GM18499 (cell line): ENCODE results near the gene PPP1R2.
"Not testable (repeated sequence)": the region's sequence is repeated elsewhere in the genome, so short reads cannot be mapped to it uniquely, and the experiment has no call there.

Experiments used
- ATAC-seq: cut with Tn5 transposase; IDR thresholded peaks from one replicate; pipeline ENCODE4 v1.9.1; 2021; ENCODE audit warnings: moderate number of reproducible peaks; ENCODE audit not compliant: insufficient read depth, unreplicated experiment

The PPP1R2 gene

DNA sequence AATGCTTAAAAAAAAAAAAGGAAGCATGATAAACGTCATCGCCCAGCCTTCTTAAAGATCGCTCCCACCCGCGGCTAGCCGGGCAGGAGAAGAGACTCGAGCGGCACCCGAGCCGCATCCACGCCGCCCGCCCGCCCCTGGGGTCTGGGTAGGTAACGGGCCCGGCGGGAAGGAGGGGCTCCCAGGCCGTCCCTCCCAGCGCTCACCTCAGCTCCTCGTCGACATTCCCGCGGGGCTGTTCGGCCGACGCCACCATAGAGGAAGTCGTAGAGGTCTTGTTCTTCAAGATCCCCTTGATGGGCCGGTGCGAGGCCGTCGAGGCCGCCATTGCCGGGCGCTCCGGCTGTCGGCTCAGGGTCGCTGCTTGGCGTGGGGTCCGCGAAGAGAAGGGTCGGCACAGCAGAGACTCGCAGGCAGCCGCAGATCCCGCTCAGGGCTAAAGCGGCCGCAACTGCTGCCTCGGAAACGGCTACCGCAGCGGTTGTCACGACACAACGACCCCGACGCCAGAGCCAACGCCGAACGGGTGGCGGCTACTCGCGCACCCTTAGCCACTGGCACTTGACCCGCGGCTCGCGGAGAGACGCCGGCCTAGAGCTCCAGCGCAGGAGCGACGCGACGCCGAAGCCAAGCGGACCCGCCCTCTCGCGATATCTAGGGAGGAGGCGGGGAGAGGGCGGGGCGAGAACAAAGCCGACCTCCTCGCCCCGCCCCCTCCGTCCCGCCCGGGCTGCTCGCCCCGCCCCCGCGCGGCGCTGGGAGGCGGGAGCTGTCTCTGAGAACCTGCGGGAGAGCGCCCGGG, at the start of gene PPP1R2:
Gene PPP1R2, minus strand, starts transcription at position 628 of the 802 bp plus-strand sequence. Its CDS starts 300 bp downstream, at position 328.
- peak; percentile 37 for ATAC-seq

GRCh38 chr3:195591852-195592251, 48.7 kb upstream of the PPP1R2 start:
- no peak for ATAC-seq

- no peak for ATAC-seq
Measured at GRCh38 chr3:195591220-195591619, 48.1 kb upstream of the PPP1R2 start.

DNA sequence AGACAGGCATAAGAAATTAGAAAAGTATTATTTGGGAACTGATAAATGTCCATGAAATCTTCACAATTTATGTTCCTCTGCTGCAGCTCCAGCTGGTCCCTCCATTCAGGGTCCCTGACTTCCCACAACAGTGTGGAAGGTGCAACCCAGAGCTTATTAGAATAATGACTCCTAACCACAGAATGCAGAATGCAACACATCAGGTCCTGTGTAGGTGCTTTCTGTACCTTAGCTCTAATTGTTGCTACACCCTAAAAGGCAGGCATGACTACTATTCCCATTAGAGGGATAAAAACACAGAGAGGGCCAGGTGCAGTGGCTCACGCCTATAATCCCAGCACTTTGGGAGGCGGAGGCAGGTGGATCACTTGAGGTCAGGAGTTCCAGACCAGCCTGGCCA, 47.3 kb upstream of the PPP1R2 start:
- ATAC-seq: not testable (repeated sequence)

DNA sequence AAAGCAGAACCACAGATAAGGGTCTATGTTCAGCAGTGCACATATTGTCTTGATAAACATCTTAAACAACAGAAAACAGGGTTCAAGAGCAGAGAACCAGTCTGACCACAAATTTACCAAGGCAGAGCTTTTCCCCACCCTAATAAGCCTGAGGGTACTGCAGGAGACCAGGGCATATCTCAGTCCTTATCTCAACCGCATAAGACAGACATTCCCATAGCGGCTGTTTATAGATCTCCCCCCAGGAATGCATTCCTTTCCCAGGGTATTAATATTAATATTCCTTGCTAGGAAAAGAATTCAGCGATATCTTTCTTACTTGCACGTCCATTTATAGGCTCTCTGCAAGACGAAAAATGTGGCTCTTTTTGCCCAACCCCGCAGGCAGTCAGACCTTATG, 46.7 kb upstream of the PPP1R2 start:
- not testable (repeated sequence) for ATAC-seq

- ATAC-seq: no peak
Measured at GRCh38 chr3:195587824-195588223, 44.7 kb upstream of the PPP1R2 start.

GRCh38 chr3:195587406-195587805, 44.3 kb upstream of the PPP1R2 start:
- ATAC-seq: no peak

DNA sequence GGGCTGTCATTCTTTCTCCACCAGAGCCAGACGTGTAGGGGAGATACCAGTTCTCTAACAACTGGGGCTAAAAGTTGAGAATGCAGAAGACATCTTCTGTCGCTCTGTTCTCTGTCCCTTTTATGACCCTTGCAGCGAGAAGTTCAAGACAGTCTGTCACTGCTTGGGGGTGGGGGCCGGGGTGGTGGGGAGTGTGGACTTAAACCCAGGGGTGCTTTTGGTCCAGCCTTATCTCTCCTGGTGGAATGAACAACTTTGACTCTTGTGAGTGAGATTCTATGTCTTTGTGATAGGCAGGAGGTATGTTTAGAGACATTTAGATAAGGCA, 41.4 kb upstream of the PPP1R2 start:
- no peak for ATAC-seq

DNA sequence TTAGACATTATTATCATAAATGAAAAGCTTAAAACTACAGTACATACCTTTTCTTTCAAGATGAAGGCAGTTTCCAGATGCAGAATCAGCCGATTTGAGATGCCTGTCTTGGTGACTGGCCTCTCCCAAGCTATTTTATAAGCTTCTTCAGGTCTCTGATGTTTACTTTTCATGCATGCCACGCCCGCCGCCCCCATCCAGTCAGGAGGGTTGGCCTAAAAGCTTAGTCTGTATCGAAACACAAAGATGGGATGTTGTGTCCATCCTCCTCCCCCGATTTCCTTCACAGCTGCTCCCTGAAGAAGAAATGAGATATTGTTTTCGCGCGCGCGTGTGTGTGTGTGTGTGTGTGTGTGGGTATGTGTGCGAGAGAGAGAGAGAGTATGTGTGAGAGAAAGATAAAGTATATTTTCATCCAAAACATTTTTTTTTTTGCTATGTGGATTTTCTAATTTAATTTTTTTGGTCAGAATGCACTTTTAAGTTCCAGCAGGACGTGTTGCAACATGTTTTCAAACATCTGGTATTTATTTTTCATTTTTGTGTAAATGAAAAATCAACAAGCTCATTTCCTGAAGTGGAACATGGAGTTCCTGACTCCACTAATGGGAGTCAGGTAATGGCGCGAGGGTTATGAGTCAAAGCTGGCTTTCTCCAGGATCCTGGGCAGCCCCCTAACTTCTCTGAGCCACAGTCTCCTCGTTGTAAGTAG, 40.9 kb upstream of the PPP1R2 start, which contains the start of gene APOD:
Gene APOD, minus strand, starts transcription at position 110 of the 712 bp plus-strand sequence. CDS start 4,479 bp downstream, outside the sequence.
- no peak for ATAC-seq

- ATAC-seq: no peak
Measured at GRCh38 chr3:195582947-195583346, 39.8 kb upstream of the PPP1R2 start.

GRCh38 chr3:195580744-195581443, 37.8 kb upstream of the PPP1R2 start:
- ATAC-seq: no peak

DNA sequence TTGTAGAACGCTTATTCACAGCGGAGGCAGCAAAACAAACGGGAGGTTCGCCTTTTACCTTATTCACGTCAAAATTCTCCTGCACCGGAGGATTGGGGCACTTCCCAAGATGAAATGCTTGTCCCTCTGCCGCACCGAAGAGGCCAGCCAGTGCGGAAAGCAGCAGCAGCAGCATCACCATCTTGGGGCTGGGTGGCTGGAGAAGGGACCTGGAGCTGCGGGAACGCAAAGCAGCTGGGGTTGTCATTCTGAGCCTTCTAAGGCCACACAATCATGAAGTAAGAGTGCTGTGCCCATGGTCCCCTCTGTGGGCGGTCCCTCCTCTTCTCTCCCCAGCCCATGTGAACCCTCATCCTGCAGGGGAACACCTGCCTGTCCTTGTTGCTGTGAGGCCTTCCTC, 36.2 kb upstream of the PPP1R2 start:
- ATAC-seq: no peak

DNA sequence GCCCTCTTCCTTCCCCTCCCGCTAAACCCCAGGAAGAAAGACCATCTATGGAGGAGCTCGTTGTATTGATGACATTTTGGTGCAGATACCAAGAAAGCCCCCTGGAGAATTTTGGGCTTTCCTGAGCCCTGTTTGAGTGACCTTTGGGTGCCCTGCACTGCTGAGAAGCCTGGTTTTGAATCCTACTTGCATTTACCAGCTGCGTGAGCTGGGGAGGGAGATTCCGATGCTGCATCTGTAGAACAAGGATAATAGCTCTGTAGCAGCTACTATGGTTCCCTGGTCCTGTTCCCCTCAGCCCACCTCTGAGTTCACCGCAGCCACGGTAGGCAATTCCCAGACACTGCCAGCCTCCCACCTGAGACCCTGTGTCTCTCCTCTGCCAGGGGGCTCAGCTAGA, 35.4 kb upstream of the PPP1R2 start:
- ATAC-seq: no peak

GRCh38 chr3:195577645-195578177, 34.6 kb upstream of the PPP1R2 start:
- ATAC-seq: no peak

- no peak for ATAC-seq
Measured at GRCh38 chr3:195574497-195575304, 31.6 kb upstream of the PPP1R2 start.

- ATAC-seq: no peak
Measured at GRCh38 chr3:195573611-195574496, 30.7 kb upstream of the PPP1R2 start.

DNA sequence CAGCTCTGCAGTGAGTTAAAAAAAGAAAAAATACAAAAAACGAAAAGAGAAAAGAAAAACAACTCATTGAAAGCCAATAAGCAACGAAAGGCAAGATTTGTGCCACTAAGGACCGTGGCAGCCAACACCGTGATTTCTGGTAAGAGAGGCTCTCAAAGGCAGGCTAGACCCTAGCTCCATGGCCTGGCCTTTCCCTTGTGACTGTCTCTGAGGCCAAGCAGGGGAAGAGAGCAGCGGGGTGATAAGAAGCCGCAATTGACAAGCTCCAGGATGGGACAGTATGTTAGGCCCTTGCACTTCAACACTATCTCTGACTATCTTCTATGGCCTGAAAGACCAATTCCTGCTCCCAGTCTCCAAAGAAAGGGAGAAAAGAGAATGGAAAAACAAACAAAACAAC, 28.2 kb upstream of the PPP1R2 start:
- no peak for ATAC-seq

DNA sequence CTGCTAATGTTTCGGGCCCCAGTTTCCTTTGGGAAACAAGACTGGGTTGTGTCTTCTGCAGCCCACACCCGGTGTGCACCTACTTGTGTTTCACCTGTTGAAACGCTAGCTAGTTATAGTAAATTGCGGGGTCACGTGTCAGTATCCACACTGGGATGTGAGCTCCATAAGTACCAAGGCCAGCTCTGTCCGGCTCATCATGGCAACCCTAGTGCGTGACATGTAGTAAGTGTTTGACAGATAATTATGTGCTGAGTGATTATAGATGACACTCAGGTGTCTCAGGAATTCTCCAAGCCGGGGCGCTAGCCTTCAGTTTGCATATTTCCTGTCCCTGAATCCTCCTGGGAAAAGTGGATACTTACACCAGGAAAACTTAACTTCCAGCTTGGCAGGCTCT, 27.8 kb upstream of the PPP1R2 start:
- ATAC-seq: no peak

GRCh38 chr3:195570344-195570743, 27.2 kb upstream of the PPP1R2 start:
- no peak for ATAC-seq
